SU-DHL-6 (cell line): ENCODE data around the gene SPINK1.

Experiments
- H2AFZ ChIP-seq: fragments of 200-600 bp; sonication (generic); 2 replicates; pipeline ENCODE4 v1.6.1; 2014; ENCODE audit warnings: low read depth, mild to moderate bottlenecking, moderate library complexity, mixed read lengths, antibody characterized with exemption, low read length; ENCODE audit not compliant: severe bottlenecking
- H3F3A ChIP-seq: fragments of 200-600 bp; shearing (Covaris generic); 2 replicates; pipeline ENCODE4 v1.6.0; 2016; ENCODE audit warnings: antibody characterized with exemption, mild to moderate bottlenecking; ENCODE audit not compliant: insufficient read depth
- H3K27ac ChIP-seq: fragments of 200-600 bp; sonication (generic); 2 replicates; pipeline ENCODE4 v1.5.1; 2016; ENCODE audit warnings: low read depth, mild to moderate bottlenecking, low read length, moderate library complexity, mixed read lengths
- H3K27me3 ChIP-seq: fragments of 200-600 bp; sonication (generic), shearing (Covaris generic); 2 replicates; pipeline ENCODE4 v1.6.0; 2014; ENCODE audit warnings: mild to moderate bottlenecking, low read length
- H3K36me3 ChIP-seq: fragments of 200-600 bp; sonication (generic); 2 replicates; pipeline ENCODE4 v1.6.1; 2014; ENCODE audit warnings: mild to moderate bottlenecking, low read length, mixed read lengths
- H3K4me2 ChIP-seq: fragments of 300-600, 200-600 bp; shearing (Covaris generic), sonication (generic); 2 replicates; pipeline ENCODE4 v1.6.0; 2014; ENCODE audit warnings: low read length, low read depth, mild to moderate bottlenecking; ENCODE audit not compliant: poor library complexity, severe bottlenecking
- H3K4me3 ChIP-seq: fragments of 200-600 bp; sonication (generic); 2 replicates; pipeline ENCODE4 v1.5.1; 2014; ENCODE audit warnings: antibody characterized with exemption, low read length, mild to moderate bottlenecking, mixed read lengths; ENCODE audit not compliant: insufficient read depth, poor library complexity, severe bottlenecking
- H3K79me2 ChIP-seq: fragments of 200-600 bp; sonication (generic); 2 replicates; pipeline ENCODE4 v1.6.1; 2014; ENCODE audit warnings: mild to moderate bottlenecking, low read length, moderate library complexity; ENCODE audit not compliant: insufficient read depth
- H3K9ac ChIP-seq: fragments of 200-600 bp; sonication (generic); 2 replicates; pipeline ENCODE4 v1.7.0; 2014; ENCODE audit warnings: mild to moderate bottlenecking, low read length
- H3K9me2 ChIP-seq: fragments of 200-600 bp; sonication (generic); replicated peaks from 2 replicates; pipeline ENCODE4 v1.6.1; 2014; ENCODE audit warnings: low read length; ENCODE audit not compliant: insufficient read depth
- H3K9me3 ChIP-seq: fragments of 200-600 bp; sonication (generic); 2 replicates; pipeline ENCODE4 v1.6.1; 2014; ENCODE audit warnings: low read length, mixed read lengths; ENCODE audit not compliant: insufficient read depth
- H4K20me1 ChIP-seq: fragments of 200-600 bp; sonication (generic); 2 replicates; pipeline ENCODE4 v1.6.1; 2014; ENCODE audit warnings: low read depth, mild to moderate bottlenecking, antibody characterized with exemption, low read length, moderate library complexity, mixed read lengths
- CTCF ChIP-seq: fragments of 200-600 bp; sonication (generic); IDR thresholded peaks from one replicate; pipeline ENCODE4 v1.5.1; 2017; ENCODE audit warnings: antibody characterized with exemption, mild to moderate bottlenecking, low read length, moderate library complexity; ENCODE audit not compliant: insufficient read depth, poor library complexity, severe bottlenecking
- EZH2phosphoT487 ChIP-seq: fragments of 200-600 bp; sonication (generic), shearing (Covaris generic); conservative IDR thresholded peaks from 2 replicates; pipeline ENCODE4 v1.6.1; 2018; ENCODE audit warnings: mild to moderate bottlenecking, antibody characterized with exemption, low read length, moderate library complexity, mixed read lengths

The SPINK1 gene

GRCh38 chr5:147791181-147791580, 40.3 kb downstream of the SPINK1 start:
- TF ChIP-seq EZH2phosphoT487 = no peak
- TF ChIP-seq CTCF = no peak
- H3K9me3 ChIP-seq = no peaks in the 10 kb centered on the region

GRCh38 chr5:147789820-147790219, 41.7 kb downstream of the SPINK1 start:
- H3K27ac ChIP-seq = no peak overlapping the region
- no peaks in the 10 kb centered on the region for H3K9me3 ChIP-seq
- H3K4me2 ChIP-seq = no peak overlapping the region
- no peaks in the 10 kb centered on the region for H3K36me3 ChIP-seq
- no peak overlapping the region for H3K4me3 ChIP-seq
- no peaks in the 10 kb centered on the region for H4K20me1 ChIP-seq
- no peak for TF ChIP-seq CTCF
- no peak for TF ChIP-seq EZH2phosphoT487
- H3K79me2 ChIP-seq = no peaks in the 10 kb centered on the region
- H3K27me3 ChIP-seq = no peaks in the 10 kb centered on the region; the same call in 1 of the 2 replicates
- H3F3A ChIP-seq = no peaks in the 10 kb centered on the region
- no peak overlapping the region for H3K9ac ChIP-seq
- no peaks in the 10 kb centered on the region for H3K9me2 ChIP-seq
- no peak overlapping the region for H2AFZ ChIP-seq

More at GRCh38 chr5:147791181-147791580, 40.3 kb downstream of the SPINK1 start:
- Histone ChIP-seq H4K20me1 (no peaks in the 10 kb centered on the region), H3K4me2 (no peak overlapping the region), H3K79me2 (no peaks in the 10 kb centered on the region), H3K36me3 (no peaks in the 10 kb centered on the region), H3K27me3 (no peaks in the 10 kb centered on the region), H3K27ac (no peak overlapping the region), H3K4me3 (no peak overlapping the region), H2AFZ (no peak overlapping the region), H3K9me2 (no peaks in the 10 kb centered on the region), H3K9ac (no peak overlapping the region), H3F3A (no peaks in the 10 kb centered on the region)

GRCh38 chr5:147788023-147788422, 43.4 kb downstream of the SPINK1 start:
- Histone ChIP-seq H3K9ac (no peak overlapping the region), H4K20me1 (no peaks in the 10 kb centered on the region), H3K4me2 (no peak overlapping the region), H3K27ac (no peak overlapping the region), H3K9me2 (no peaks in the 10 kb centered on the region), H3K36me3 (no peaks in the 10 kb centered on the region), H2AFZ (no peak overlapping the region), H3K4me3 (no peak overlapping the region), H3F3A (no peaks in the 10 kb centered on the region), H3K27me3 (no peaks in the 10 kb centered on the region; the same call in 1 of the 2 replicates), H3K79me2 (no peaks in the 10 kb centered on the region), H3K9me3 (no peaks in the 10 kb centered on the region)
- no peak for TF ChIP-seq EZH2phosphoT487
- TF ChIP-seq CTCF = no peak

GRCh38 chr5:147786142-147786541, 45.3 kb downstream of the SPINK1 start:
- H3K4me3 ChIP-seq = no peak overlapping the region
- no peak overlapping the region for H3K27ac ChIP-seq
- TF ChIP-seq CTCF (no peak), EZH2phosphoT487 (no peak)
- no peaks in the 10 kb centered on the region for H3K9me3 ChIP-seq
- no peak overlapping the region for H3K4me2 ChIP-seq
- H3K79me2 ChIP-seq = no peaks in the 10 kb centered on the region
- no peaks in the 10 kb centered on the region for H3F3A ChIP-seq
- H2AFZ ChIP-seq = no peak overlapping the region
- H3K9ac ChIP-seq = no peak overlapping the region
- H4K20me1 ChIP-seq = no peaks in the 10 kb centered on the region
- H3K36me3 ChIP-seq = no peaks in the 10 kb centered on the region
- no peaks in the 10 kb centered on the region for H3K9me2 ChIP-seq
- H3K27me3 ChIP-seq = no peaks in the 10 kb centered on the region; the same call in 1 of the 2 replicates
